ENCODE data around the gene SLC16A2. TPM values are rescaled to one million over a fixed set of nuclear protein-coding genes. Genes with fewer than 3 reads are reported as not detected.

Gene SLC16A2
- total RNA-seq, 1 experiment from 2014 or later, result 34.5 TPM

- no peak for DNase-seq (ENCODE audit: low read depth, low spot score)
Observed at GRCh38 chrX:74521961-74522751, 100.9 kb downstream of the SLC16A2 start.

GRCh38 chrX:74523224-74523623 is 101.9 kb downstream of the SLC16A2 start:
- BruUV-seq (replicated peaks), result no TSS peak
- ATAC-seq (no peak), DNase-seq (ENCODE audit: low read depth, low spot score) (no peak)
- H3K27me3 ChIP-seq (ENCODE audit: control insufficient read depth, insufficient read depth, low read length), result no peaks in the 10 kb centered on the region
- intact Hi-C loops (cut with micrococcal nuclease; ENCODE audit: unreplicated experiment) (no loop called here), in situ Hi-C loops (cut with HindIII; ENCODE audit: low pct_unique_long_range_greater_than_20kb, low sequenced_read_pairs) (no loop called here)
- no peak for TF ChIP-seq SIN3A (IDR thresholded peaks at IDR 0.05; ENCODE audit: borderline replicate concordance, insufficient read depth, low read depth, low read length)
- no peak for TF ChIP-seq REST (IDR thresholded peaks at IDR 0.05; ENCODE audit: insufficient read depth in 1 of 2, low read depth in 2 of 2, low read length in 1 of 2)
- no peak for TF ChIP-seq CTCF (IDR thresholded peaks at IDR 0.05)
- TF ChIP-seq POLR2AphosphoS5 (IDR thresholded peaks at IDR 0.05; ENCODE audit: low read depth, low read length), result no peak
- no peak for TF ChIP-seq TCF7L2 (IDR thresholded peaks at IDR 0.05; ENCODE audit: low read depth, low read length)
- H3K9me3 ChIP-seq (ENCODE audit: control insufficient read depth, insufficient read depth, low read depth, low read length), result no peaks in the 10 kb centered on the region
- H3K27ac ChIP-seq (ENCODE audit: low read length), result no peak overlapping the region
- H3K4me1 ChIP-seq (ENCODE audit: control insufficient read depth, insufficient read depth, low read length), result no peaks in the 10 kb centered on the region
- no peaks in the 10 kb centered on the region for H3K36me3 ChIP-seq (ENCODE audit: control insufficient read depth, insufficient read depth, low read length)
- POLR2A ChIA-PET, result no interaction called here
- CTCF ChIA-PET, result no interaction called here
- H3K4me3 ChIP-seq (ENCODE audit: low read depth in 2 of 2, low read length in 2 of 2), result no peak overlapping the region

More at GRCh38 chrX:74521961-74522751, 100.9 kb downstream of the SLC16A2 start:
- Histone ChIP-seq H3K4me3 (ENCODE audit: low read depth in 2 of 2, low read length in 2 of 2) (no peak overlapping the region), H3K27ac (ENCODE audit: low read length) (no peak overlapping the region), H3K36me3 (ENCODE audit: control insufficient read depth, insufficient read depth, low read length) (no peaks in the 10 kb centered on the region), H3K9me3 (ENCODE audit: control insufficient read depth, insufficient read depth, low read depth, low read length) (no peaks in the 10 kb centered on the region), H3K4me1 (ENCODE audit: control insufficient read depth, insufficient read depth, low read length) (no peaks in the 10 kb centered on the region), H3K27me3 (ENCODE audit: control insufficient read depth, insufficient read depth, low read length) (no peaks in the 10 kb centered on the region)
- in situ Hi-C loops (cut with HindIII; ENCODE audit: low pct_unique_long_range_greater_than_20kb, low sequenced_read_pairs), result no loop called here
- POLR2A ChIA-PET, result interaction anchor here (0.9 kb wide), 1 partner anchor 121 kb away, joined by 3 read pairs; no protein-coding TSS in a partner anchor
- BruUV-seq (replicated peaks), result no TSS peak
- TF ChIP-seq REST (IDR thresholded peaks at IDR 0.05; ENCODE audit: insufficient read depth in 1 of 2, low read depth in 2 of 2, low read length in 1 of 2), result no peak
- no peak for TF ChIP-seq TCF7L2 (IDR thresholded peaks at IDR 0.05; ENCODE audit: low read depth, low read length)
- no peak for TF ChIP-seq POLR2AphosphoS5 (IDR thresholded peaks at IDR 0.05; ENCODE audit: low read depth, low read length)
- no peak for TF ChIP-seq SIN3A (IDR thresholded peaks at IDR 0.05; ENCODE audit: borderline replicate concordance, insufficient read depth, low read depth, low read length)
- CTCF ChIA-PET, result no interaction called here
- no peak for ATAC-seq
- intact Hi-C loops (cut with micrococcal nuclease; ENCODE audit: unreplicated experiment), result no loop called here

All from Panc1 (cell line).